SU-DHL-6 (cell line): ENCODE data around the gene PRKCE.

Source experiments
- CTCF ChIP-seq: fragments of 200-600 bp; sonication (generic); IDR thresholded peaks from one replicate; pipeline ENCODE4 v1.5.1; 2017; ENCODE audit warnings: antibody characterized with exemption, mild to moderate bottlenecking, low read length, moderate library complexity; ENCODE audit not compliant: insufficient read depth, poor library complexity, severe bottlenecking
- EZH2phosphoT487 ChIP-seq: fragments of 200-600 bp; sonication (generic), shearing (Covaris generic); conservative IDR thresholded peaks from 2 replicates; pipeline ENCODE4 v1.6.1; 2018; ENCODE audit warnings: mild to moderate bottlenecking, antibody characterized with exemption, low read length, moderate library complexity, mixed read lengths

DNA sequence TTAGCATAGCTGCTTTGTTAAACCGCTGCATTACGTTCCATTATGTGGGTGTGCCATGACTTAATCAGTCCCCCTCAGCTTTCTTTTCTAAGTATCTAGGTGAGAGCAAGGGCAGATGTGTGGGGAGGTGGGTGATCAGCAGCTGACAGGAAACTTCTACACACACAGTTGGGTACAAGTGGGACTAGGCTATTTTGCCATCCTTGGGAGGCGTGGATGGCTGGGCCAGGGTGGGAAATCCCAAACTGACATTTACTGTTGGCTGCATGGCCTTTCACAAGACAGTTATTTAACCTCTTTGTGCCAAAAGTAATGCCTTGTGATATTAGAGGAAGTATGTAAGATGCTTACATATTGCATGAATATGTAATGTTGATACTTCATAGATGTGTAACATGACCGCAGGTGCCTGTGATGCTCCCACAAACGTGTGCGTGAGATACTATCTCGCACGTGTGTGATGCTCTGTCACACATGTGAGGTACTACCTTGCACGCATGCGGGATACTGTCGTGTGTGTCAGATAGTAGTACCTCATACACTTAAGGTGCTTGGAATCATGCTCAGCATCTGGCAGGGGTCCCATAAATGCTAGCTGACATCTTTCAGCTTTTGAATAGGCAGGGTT lies 314.5 kb downstream of the PRKCE start:
- no peak for TF ChIP-seq CTCF
- no peak for TF ChIP-seq EZH2phosphoT487
